Liver (tissue), 3 donors: ENCODE results near the gene CKS2.

Experiments used
- ATF3 ChIP-seq: IDR thresholded peaks from 2 replicates; pipeline ENCODE4 v1.6.1; 2016; ENCODE audit warnings: antibody characterized with exemption
- CTCF ChIP-seq: fragments of 150-350 bp; IDR thresholded peaks from 2 replicates; pipeline ENCODE4 v1.5.1; 2017; ENCODE audit warnings: improper control_type of control experiment, low read depth, low read length; ENCODE audit not compliant: missing input control
- FOXA1 ChIP-seq: IDR thresholded peaks from 2 replicates; pipeline ENCODE4 v1.6.1; 2016; ENCODE audit warnings: antibody characterized with exemption
- GABPA ChIP-seq, 2 donors: IDR thresholded peaks in 1 of 2; conservative IDR thresholded peaks in 1 of 2; 2 replicates each; pipeline ENCODE4 v1.6.1; 2016; ENCODE audit warnings: antibody characterized with exemption in 2 of 2, mild to moderate bottlenecking in 1 of 2, moderate library complexity in 1 of 2
- JUND ChIP-seq, 2 donors: IDR thresholded peaks; 2 replicates each; pipeline ENCODE4 v1.6.1; 2016; ENCODE audit warnings: antibody characterized with exemption in 2 of 2
- MAX ChIP-seq: IDR thresholded peaks from 2 replicates; pipeline ENCODE4 v1.6.1; 2016; ENCODE audit warnings: antibody characterized with exemption
- RAD21 ChIP-seq, 2 donors: IDR thresholded peaks; 2 replicates each; pipeline ENCODE4 v1.6.1; 2016; ENCODE audit warnings: antibody characterized with exemption in 2 of 2, mild to moderate bottlenecking in 2 of 2
- REST ChIP-seq: IDR thresholded peaks from 2 replicates; pipeline ENCODE4 v1.6.1; 2016; ENCODE audit warnings: antibody characterized with exemption, mild to moderate bottlenecking
- RXRA ChIP-seq, 2 donors: IDR thresholded peaks; 2 replicates each; pipeline ENCODE4 v1.6.1; 2017 to 2018; ENCODE audit warnings: antibody characterized with exemption in 2 of 2, mild to moderate bottlenecking in 1 of 2
- TAF1 ChIP-seq: conservative IDR thresholded peaks from 2 replicates; pipeline ENCODE4 v1.6.1; 2016; ENCODE audit warnings: antibody characterized with exemption, mild to moderate bottlenecking
- YY1 ChIP-seq: IDR thresholded peaks from 2 replicates; pipeline ENCODE4 v1.6.1; 2016; ENCODE audit warnings: antibody characterized with exemption, mild to moderate bottlenecking
- ZBTB33 ChIP-seq: IDR thresholded peaks from 2 replicates; pipeline ENCODE4 v1.6.1; 2016; ENCODE audit warnings: antibody characterized with exemption
- donor health status: healthy.
- donor health status: healthy.

GRCh38 chr9:89284076-89284475 lies 26.9 kb upstream of the CKS2 start:
- TF ChIP-seq REST: no peak
- no peak for TF ChIP-seq TAF1
- no peak for TF ChIP-seq JUND (IDR thresholded peaks at IDR 0.05)
- TF ChIP-seq CTCF: no peak
- no peak for TF ChIP-seq RAD21 (IDR thresholded peaks at IDR 0.05)
- no peak for TF ChIP-seq ATF3
- TF ChIP-seq ZBTB33: no peak
- no peak for TF ChIP-seq MAX
- no peak for TF ChIP-seq FOXA1
- TF ChIP-seq YY1: no peak
- TF ChIP-seq RXRA (IDR thresholded peaks at IDR 0.05): no peak
- TF ChIP-seq GABPA (IDR thresholded peaks at IDR 0.05 in 1 of 2, conservative IDR thresholded peaks at IDR 0.05 in 1 of 2): no peak
